Kidney (tissue), 14 donors: ENCODE results near the gene ACKR3. TPM values are rescaled to one million over a fixed set of nuclear protein-coding genes. Genes with fewer than 3 reads are reported as not detected.

Experiments
- DNase-seq, 5 donors: peaks; one replicate each; pipeline ENCODE4 v3.0.0-alpha.2; 2013 to 2020
- FAIRE-seq: peaks from 2 replicates; lab custom pipeline; 2012; peaks lifted over from hg19 to GRCh38; lab: Jason Lieb, UNC
- H3K27ac ChIP-seq, 2 donors: one replicate each; pipeline ENCODE4 v1.7.0; 2013; ENCODE audit warnings: low read depth in 2 of 2, low read length in 2 of 2, inconsistent platforms in 1 of 2
- H3K27me3 ChIP-seq: one replicate; pipeline ENCODE4 v1.7.1; 2013; ENCODE audit warnings: low read length, inconsistent platforms; ENCODE audit not compliant: control insufficient read depth, insufficient read depth
- H3K36me3 ChIP-seq, 3 donors: one replicate each; pipeline versions ENCODE4 v1.7.0 to v1.7.1; 2013; ENCODE audit warnings: low read length in 3 of 3, control low read depth in 1 of 3, inconsistent platforms in 1 of 3; ENCODE audit not compliant: insufficient read depth in 3 of 3, control insufficient read depth in 2 of 3
- H3K4me1 ChIP-seq, 3 donors: one replicate each; pipeline versions ENCODE4 v1.7.0 to v1.7.1; 2013; ENCODE audit warnings: low read length in 3 of 3, inconsistent platforms in 1 of 3, low read depth in 1 of 3; ENCODE audit not compliant: control insufficient read depth in 2 of 3, insufficient read depth in 2 of 3
- H3K4me3 ChIP-seq, 3 donors: one replicate each; pipeline versions ENCODE4 v1.7.0 to v1.8.1; 2013; ENCODE audit warnings: low read length in 3 of 3, control low read depth in 1 of 3, inconsistent platforms in 1 of 3
- H3K9ac ChIP-seq, 3 donors: one replicate each; pipeline versions ENCODE4 v1.7.0 to v1.7.1; 2013; ENCODE audit warnings: low read length in 3 of 3, control low read depth in 1 of 3, inconsistent platforms in 1 of 3
- H3K9me3 ChIP-seq, 3 donors: one replicate each; pipeline versions ENCODE4 v1.7.0 to v1.7.1; 2013; ENCODE audit warnings: low read length in 3 of 3, control low read depth in 1 of 3, inconsistent platforms in 1 of 3; ENCODE audit not compliant: control insufficient read depth in 2 of 3, insufficient read depth in 1 of 3
- CTCF ChIP-seq: IDR thresholded peaks from 3 replicates; pipeline ENCODE4 v1.5.1; 2012; ENCODE audit warnings: mild to moderate bottlenecking, moderate library complexity, borderline replicate concordance; ENCODE audit not compliant: insufficient read depth; ENCODE audit errors: extremely low read depth
- intact Hi-C: fragments of 100-400 bp; cut with DNase I; formaldehyde crosslinking; loops from one replicate; pipeline ENCODE4 v1.11.1; 2022
- polyA plus RNA-seq: library from polyadenylated mRNA; stranded (reverse); fragments of 350-450 nt; fragmentation: Illumina TruSeq; extraction: RNeasy Lipid Tissue Mini Kit (QIAGEN cat#74804); gene quantifications from one replicate; pipeline ENCODE4 v1.2.3, GENCODE V29; 2014; ENCODE audit warnings: low read depth, low replicate concordance; ENCODE audit not compliant: insufficient read depth
- total RNA-seq: library from RNA; stranded (reverse); fragmentation: NEBNext Ultra II Directional; extraction: Animal tissue kit (Norgen Biotek cat#: 25700); gene quantifications from one replicate; pipeline ENCODE4 v1.2.1, GENCODE V29; 2021
- donor health status: control.
- donor health status: control.
- donor health status: control.
- donor health status: control.
- donor health status: control.
- donor health status: DM: yes; HTN: yes; CAD: no.
- donor health status: Normal renal cell carcinoma (clear cell type).

The ACKR3 gene
- total and polyA plus RNA-seq, 2 donors from 2014 or later = 6.9 to 8.7 TPM

- DNase-seq (no peak), FAIRE-seq (no peak)
- Histone ChIP-seq H3K27ac (no peak overlapping the region), H3K36me3 (no peaks in the 10 kb centered on the region), H3K9ac (no peak overlapping the region), H3K27me3 (no peaks in the 10 kb centered on the region), H3K9me3 (no peaks in the 10 kb centered on the region), H3K4me1 (no peaks in the 10 kb centered on the region), H3K4me3 (no peak overlapping the region)
- no peak for TF ChIP-seq CTCF
- intact Hi-C loops = no loop called here
Measured at GRCh38 chr2:236601316-236602202, 31.9 kb downstream of the ACKR3 start.

- TF ChIP-seq CTCF = no peak
- FAIRE-seq (no peak), DNase-seq (no peak)
- Histone ChIP-seq H3K36me3 (no peaks in the 10 kb centered on the region), H3K27me3 (no peaks in the 10 kb centered on the region), H3K9ac (no peak overlapping the region), H3K9me3 (no peaks in the 10 kb centered on the region), H3K4me3 (no peak overlapping the region), H3K4me1 (no peaks in the 10 kb centered on the region), H3K27ac (no peak overlapping the region)
- intact Hi-C loops = no loop called here
Measured at GRCh38 chr2:236602678-236603077, 33.1 kb downstream of the ACKR3 start.

GRCh38 chr2:236603361-236604015 is 33.9 kb downstream of the ACKR3 start:
- no peak for FAIRE-seq
- no peak for DNase-seq
- no peaks in the 10 kb centered on the region for H3K27me3 ChIP-seq
- H3K27ac ChIP-seq = no peak overlapping the region
- TF ChIP-seq CTCF = no peak
- no peak overlapping the region for H3K9ac ChIP-seq
- no peaks in the 10 kb centered on the region for H3K9me3 ChIP-seq
- no peak overlapping the region for H3K4me3 ChIP-seq
- no peaks in the 10 kb centered on the region for H3K36me3 ChIP-seq
- intact Hi-C loops = no loop called here
- H3K4me1 ChIP-seq = no peaks in the 10 kb centered on the region
